Left ventricle myocardium inferior (tissue), 1 donor: ENCODE measurements around the gene LRMDA. TPM values are rescaled to one million over a fixed set of nuclear protein-coding genes. Genes with fewer than 3 reads are reported as not detected.

Experiments used
- DNase-seq: peaks from one replicate; pipeline ENCODE4 v3.0.0-alpha.2; 2020
- H3K27ac ChIP-seq: fragments of 200-600 bp; replicated peaks from 2 replicates; pipeline ENCODE4 v1.8.0; 2021
- H3K27me3 ChIP-seq: fragments of 200-600 bp; 2 replicates; pipeline ENCODE4 v1.8.0; 2021; ENCODE audit warnings: low read depth
- H3K36me3 ChIP-seq: fragments of 200-600 bp; 2 replicates; pipeline ENCODE4 v1.8.0; 2021
- H3K4me1 ChIP-seq: fragments of 200-600 bp; 2 replicates; pipeline ENCODE4 v1.8.0; 2021
- H3K4me3 ChIP-seq: fragments of 200-600 bp; 2 replicates; pipeline ENCODE4 v1.8.0; 2021; ENCODE audit warnings: mild to moderate bottlenecking, moderate library complexity
- H3K9me3 ChIP-seq: fragments of 200-600 bp; replicated peaks from 2 replicates; pipeline ENCODE4 v1.8.0; 2021
- CTCF ChIP-seq: fragments of 200-600 bp; IDR thresholded peaks from 2 replicates; pipeline ENCODE4 v1.8.0; 2021; ENCODE audit warnings: antibody characterized with exemption, mild to moderate bottlenecking, borderline replicate concordance
- intact Hi-C: fragments of 100-400 bp; cut with micrococcal nuclease; formaldehyde crosslinking; loops from one replicate; pipeline ENCODE4 v1.11.0; 2022
- total RNA-seq: library from RNA; stranded (reverse); fragmentation: NEBNext Ultra II Directional; extraction: Animal tissue kit (Norgen Biotek cat#: 25700); gene quantifications from one replicate; pipeline ENCODE4 v1.2.1, GENCODE V29; 2021
- donor health status: DM: no; HTN: yes; CAD: no; lungs with severe emphysema.

LRMDA gene
- total RNA-seq, 1 donor from 2014 or later = 18.7 TPM

GRCh38 chr10:76329891-76330575 lies 898.6 kb downstream of the LRMDA start:
- no peaks in the 10 kb centered on the region for H3K9me3 ChIP-seq
- no peak overlapping the region for H3K27ac ChIP-seq
- H3K27me3 ChIP-seq = no peaks in the 10 kb centered on the region
- intact Hi-C loops = no loop called here
- no peak overlapping the region for H3K4me3 ChIP-seq
- no peak for DNase-seq
- H3K4me1 ChIP-seq = peaks cover 17% of the 10 kb centered on the region
- no peaks in the 10 kb centered on the region for H3K36me3 ChIP-seq
- no peak for TF ChIP-seq CTCF

DNA sequence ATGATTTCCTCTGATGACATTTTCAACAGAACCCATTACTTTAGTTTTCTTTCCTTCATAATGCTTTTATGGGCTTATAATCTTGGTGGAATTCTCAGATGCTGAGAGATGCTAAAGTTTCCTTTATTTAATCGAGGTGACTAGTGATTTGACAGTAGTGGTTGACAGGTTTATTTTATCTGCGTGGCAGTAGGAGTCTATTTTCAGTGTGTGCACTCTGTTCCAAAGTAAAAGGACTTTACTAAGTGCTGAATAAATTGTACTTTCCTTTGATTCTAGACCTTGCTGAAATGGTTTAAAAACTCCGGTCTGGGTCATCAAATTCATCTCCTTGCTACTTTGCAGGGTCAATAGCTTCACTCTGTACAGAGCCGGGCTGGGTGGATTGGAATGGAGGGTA lies 900.3 kb downstream of the LRMDA start:
- peak overlapping the region; percentile 18 for H3K27ac ChIP-seq
- peaks cover 33% of the 10 kb centered on the region for H3K4me1 ChIP-seq
- no peaks in the 10 kb centered on the region for H3K27me3 ChIP-seq
- H3K36me3 ChIP-seq = no peaks in the 10 kb centered on the region
- DNase-seq = no peak
- TF ChIP-seq CTCF = no peak
- intact Hi-C loops = no loop called here
- no peak overlapping the region for H3K4me3 ChIP-seq
- H3K9me3 ChIP-seq = no peaks in the 10 kb centered on the region

DNA sequence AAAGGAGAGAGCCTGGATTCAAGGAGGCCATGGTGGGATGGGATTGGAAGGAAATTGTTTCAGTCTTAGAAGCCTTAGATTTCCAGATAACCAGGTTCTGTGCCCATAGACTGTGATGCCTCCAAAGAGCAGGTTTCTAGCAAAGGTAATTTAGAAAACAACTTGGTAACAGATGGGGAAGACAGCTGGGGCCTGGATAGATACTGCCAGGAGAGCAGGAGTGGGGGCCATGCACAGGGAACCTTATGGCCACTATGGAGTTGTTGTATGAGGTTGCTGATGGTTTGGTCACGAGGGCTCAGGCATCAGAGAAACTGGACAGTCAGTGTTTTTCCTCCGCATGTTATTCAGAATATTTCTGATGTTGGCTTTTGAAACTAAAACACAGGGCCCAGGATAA lies 901.9 kb downstream of the LRMDA start:
- DNase-seq = no peak
- H3K27ac ChIP-seq = peak overlapping the region; percentile 12
- no peaks in the 10 kb centered on the region for H3K9me3 ChIP-seq
- H3K4me3 ChIP-seq = no peak overlapping the region
- no peak for TF ChIP-seq CTCF
- no peaks in the 10 kb centered on the region for H3K27me3 ChIP-seq
- H3K36me3 ChIP-seq = no peaks in the 10 kb centered on the region
- peaks cover 46% of the 10 kb centered on the region for H3K4me1 ChIP-seq
- intact Hi-C loops = no loop called here

DNA sequence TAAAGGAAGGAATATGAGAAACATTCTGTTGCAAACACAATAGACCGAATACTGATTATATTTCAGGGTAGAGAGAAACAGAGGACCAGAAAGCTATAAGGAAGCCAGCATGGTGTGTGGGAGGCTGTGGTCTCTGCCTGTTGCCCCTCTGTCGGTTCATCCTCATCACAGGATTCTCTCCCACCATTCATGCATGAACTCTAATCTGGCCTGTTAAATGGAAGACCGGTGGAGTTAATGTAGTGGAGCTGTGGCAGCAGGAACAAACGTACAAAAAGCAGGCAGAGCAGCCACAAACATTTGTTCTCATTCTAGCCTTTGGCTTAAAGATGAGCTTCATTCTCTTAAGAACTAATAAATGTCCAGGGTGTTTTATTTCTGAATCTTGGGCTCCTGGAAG lies 902.4 kb downstream of the LRMDA start:
- Histone ChIP-seq H3K4me3 (no peak overlapping the region), H3K9me3 (no peaks in the 10 kb centered on the region), H3K27me3 (no peaks in the 10 kb centered on the region), H3K27ac (peak overlapping the region; percentile 12), H3K4me1 (peaks cover 46% of the 10 kb centered on the region), H3K36me3 (no peaks in the 10 kb centered on the region)
- no peak for DNase-seq
- intact Hi-C loops = no loop called here
- TF ChIP-seq CTCF = no peak

DNA sequence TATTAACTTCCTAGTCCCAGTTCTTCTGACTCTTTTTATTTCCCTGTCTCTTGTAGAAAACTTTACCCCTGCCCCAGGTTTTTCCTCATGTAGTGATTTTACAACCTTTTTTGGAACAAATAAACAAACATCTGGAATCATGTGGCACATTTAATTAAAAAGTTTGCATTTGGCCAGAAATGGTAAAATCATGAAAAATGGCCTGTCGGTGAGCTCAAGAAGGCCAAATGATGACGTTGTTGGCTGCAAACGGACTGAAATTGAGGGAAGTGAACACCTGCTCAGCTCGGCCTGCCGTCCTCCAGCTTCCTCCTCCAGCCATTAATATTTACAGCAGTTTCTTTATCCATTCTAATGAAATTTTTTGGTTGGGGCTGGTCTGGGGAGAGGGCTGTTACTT lies 902.8 kb downstream of the LRMDA start:
- H3K4me3 ChIP-seq = no peak overlapping the region
- TF ChIP-seq CTCF = no peak
- H3K27me3 ChIP-seq = no peaks in the 10 kb centered on the region
- DNase-seq = no peak
- peak overlapping the region; percentile 12 for H3K27ac ChIP-seq
- intact Hi-C loops = no loop called here
- H3K4me1 ChIP-seq = peaks cover 46% of the 10 kb centered on the region
- H3K9me3 ChIP-seq = no peaks in the 10 kb centered on the region
- H3K36me3 ChIP-seq = no peaks in the 10 kb centered on the region
